HG03571 (cell line): ENCODE measurements around the gene MDK.

Source experiments
- ATAC-seq: cut with Tn5 transposase; IDR thresholded peaks from one replicate; pipeline ENCODE4 v1.9.1; 2021; ENCODE audit not compliant: unreplicated experiment

The MDK gene

DNA sequence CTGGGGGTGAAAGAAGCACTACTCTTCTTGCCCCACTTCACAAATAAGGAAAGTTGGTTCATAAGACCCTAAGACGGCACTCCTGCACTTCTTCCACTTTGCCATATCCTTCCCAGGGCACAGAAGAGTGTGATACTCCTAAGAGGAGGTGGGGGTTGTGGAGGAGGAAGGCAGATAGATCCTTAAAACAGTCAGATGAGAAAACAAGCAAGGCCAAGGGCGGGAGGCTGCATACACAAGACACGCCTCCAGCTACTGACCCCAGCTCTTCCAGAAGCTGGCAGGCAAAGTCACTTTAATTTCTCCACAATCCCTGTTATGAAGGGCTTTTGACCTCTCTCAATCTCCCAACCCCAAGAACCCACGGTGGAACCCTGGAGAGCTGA, 11.8 kb downstream of the MDK start:
- ATAC-seq, result no peak

GRCh38 chr11:46393759-46394158, 12.3 kb downstream of the MDK start:
- ATAC-seq, result no peak

- ATAC-seq, result no peak
Observed at GRCh38 chr11:46397526-46397925, 16.1 kb downstream of the MDK start.

DNA sequence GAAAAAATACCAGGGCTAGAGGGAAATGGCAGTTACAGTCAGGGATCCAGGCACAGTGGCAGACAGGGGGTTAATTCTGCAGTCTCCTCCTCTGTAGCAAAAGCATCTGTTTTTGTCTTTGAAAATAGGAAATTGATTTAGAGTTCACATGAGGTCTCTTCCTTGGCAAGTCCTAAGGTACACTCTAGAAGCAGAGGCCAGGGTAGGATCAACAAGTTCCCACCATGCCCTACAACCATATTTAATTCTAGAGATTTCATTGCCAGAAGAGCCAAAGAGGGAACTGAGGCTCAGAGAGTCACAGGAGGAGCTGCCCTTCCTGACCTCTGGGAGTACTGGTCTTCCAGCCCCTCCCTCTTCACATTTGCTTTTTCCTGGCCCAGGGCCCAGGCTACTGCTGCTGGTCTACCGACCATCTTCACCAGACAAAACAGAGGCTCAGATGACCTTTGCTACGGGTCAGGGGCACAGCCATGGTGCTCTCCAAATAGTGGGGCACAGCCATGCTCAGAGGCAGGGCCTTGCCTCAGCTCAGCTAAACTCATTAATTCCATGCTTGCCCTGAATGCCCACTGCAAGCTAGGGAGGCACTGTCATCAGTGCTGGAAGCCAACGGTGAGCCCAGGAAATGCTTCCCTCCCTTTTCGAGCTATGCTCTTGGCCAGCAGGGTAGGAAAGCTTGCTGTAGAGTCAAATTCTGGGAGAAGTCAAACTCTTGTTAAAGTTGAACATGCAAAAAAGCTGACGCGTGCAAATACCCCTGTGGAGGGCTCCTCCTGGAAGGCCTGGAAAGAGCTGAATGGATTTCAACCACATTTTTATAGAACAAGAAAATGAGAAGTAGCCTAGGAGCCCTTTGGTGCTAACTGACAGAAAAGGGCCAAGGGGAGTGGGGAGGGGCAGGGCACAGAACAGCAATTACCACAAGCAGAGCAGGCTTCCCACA, 21.8 kb downstream of the MDK start:
- ATAC-seq, result no peak

DNA sequence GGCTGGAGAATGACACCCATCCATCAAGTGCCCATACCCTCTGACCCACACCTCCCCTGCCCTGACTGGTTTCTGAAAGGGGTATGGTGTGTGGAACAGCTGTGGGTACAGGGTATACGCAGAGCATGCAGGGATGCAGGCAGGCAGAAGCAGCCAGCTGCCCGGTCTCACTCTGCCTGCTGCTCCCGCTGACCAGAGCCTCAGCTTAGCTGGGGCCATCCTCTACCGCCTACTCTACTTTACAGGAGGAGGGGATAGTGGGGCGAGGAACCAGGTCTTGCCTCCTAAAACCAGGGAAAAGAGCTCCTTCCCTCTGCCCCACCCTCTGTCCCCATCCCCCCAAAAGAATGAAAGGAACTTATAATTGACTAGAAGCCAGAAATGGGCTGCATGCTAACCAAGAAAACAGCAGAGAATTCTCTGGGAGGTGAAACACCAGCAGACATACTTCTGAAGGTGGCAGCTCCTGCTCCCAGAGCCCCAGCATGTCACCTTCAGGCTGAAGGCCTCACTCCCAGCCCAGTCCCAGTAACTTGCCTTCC, 23.1 kb downstream of the MDK start:
- no peak for ATAC-seq

GRCh38 chr11:46407635-46408034, 26.2 kb downstream of the MDK start:
- no peak for ATAC-seq

DNA sequence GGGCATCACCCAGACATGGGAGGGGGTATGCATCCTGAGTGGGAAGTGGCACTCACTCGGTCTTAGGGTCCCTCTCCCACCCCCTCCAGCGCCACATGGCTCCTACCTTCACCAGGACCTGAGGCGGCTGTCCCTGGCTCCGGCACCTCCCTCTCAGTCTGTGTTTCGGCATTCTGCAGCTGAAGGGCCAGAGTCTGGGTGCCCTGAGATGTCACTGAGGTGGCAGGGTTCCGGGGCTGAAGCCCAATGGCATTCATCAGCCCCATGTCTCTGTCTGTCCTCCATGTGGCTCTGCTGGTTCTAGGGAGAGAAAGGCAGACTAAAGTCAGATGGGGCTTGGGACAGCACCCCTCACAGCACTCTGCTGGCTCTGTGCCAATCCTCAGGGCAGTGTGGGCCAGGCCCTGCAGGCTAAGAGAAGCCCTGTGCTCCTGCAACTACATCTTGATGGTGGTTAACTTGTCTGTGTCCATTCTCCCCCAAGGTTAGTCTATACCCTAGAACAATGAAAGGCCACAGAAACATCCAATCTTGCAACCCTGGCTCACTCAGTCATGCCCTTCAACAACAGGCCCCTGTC, 27.0 kb downstream of the MDK start:
- no peak for ATAC-seq

- ATAC-seq, result no peak
Observed at GRCh38 chr11:46410021-46410420, 28.6 kb downstream of the MDK start.

DNA sequence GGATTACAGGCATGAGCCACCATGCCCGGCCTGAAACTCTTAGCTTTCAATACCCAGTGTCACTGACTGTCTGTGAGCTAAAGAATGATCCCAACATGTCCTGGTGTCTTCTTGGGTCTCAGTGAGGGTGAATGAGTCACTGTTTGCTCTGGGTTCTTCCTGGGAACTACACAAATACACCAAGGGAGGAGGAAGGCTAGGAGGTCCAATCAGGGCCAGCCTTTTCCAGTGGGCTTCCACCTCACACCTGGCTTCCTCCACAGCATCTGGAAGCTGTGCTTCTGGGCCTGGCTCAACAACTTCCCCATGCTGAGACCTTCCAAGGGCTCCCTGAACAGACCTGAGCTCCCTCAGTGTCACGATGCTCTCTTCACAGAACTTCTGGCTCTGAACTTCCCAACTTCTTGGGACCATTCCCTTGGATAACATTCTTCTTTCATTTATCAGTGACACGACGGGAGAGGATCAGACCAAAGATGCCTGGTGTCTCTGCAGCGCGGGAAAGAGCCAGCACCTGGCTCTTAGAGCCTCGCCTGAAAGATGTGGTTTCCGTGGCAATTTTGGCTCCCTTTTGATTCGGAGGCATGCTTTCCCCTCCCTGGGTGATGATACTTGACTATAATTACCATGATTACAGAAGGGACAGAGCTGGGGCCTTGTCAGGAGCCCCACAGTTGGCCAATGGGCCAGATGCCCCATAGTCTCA, 32.4 kb downstream of the MDK start:
- ATAC-seq, result no peak

- no peak for ATAC-seq
Observed at GRCh38 chr11:46414466-46414796, 33.0 kb downstream of the MDK start.

- ATAC-seq, result no peak
Observed at GRCh38 chr11:46414879-46415278, 33.4 kb downstream of the MDK start.

GRCh38 chr11:46417711-46418110, 36.2 kb downstream of the MDK start:
- no peak for ATAC-seq

GRCh38 chr11:46418751-46419150, 37.3 kb downstream of the MDK start:
- no peak for ATAC-seq

DNA sequence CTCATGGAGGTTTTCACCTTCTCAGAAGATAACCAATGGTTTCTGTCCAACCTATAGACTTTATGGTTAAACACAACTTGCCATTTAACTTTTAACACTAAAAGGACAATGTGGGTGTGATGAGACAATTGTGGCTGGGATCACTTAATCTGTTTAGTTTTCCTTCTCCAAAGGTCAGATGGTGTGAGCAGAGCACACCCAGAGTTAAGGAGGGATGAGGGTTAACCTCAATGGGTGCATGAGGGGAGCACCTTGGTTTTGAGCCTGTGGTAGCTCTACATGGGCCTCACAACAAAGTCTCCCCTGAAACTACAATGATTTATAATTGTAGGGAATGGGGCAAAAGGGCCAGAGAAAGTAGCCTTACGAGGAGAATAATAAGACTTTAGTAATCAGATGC, 39.0 kb downstream of the MDK start:
- no peak for ATAC-seq

DNA sequence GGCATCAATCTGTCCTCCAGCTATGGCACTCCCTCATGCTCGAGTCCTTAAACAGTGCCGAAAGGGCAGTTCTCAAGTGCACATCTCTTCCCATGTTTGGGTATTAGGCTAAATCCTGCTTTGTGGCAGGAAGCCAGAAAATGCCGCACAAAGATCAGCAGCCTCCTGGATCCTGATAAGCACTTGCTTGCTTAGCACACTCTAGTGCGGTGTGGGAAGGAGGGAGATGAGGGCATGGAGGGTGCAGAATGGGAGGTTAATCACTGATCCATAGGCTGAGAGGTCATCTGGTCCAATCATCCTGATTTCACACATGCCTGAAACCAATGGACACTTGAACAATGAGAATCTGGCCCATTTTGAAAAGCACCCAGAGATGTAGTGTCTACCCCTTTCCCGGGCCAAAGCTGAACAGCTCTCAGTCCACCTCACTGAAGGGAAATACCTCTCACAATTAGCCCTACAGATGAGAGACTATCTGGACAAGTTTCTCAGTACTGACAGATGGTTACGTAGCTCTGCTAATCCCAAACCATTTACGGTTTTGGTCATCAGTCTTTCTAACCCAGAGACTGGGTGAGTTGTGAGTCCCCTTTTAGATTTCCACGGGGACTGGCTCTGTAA, 39.9 kb downstream of the MDK start:
- ATAC-seq, result no peak

DNA sequence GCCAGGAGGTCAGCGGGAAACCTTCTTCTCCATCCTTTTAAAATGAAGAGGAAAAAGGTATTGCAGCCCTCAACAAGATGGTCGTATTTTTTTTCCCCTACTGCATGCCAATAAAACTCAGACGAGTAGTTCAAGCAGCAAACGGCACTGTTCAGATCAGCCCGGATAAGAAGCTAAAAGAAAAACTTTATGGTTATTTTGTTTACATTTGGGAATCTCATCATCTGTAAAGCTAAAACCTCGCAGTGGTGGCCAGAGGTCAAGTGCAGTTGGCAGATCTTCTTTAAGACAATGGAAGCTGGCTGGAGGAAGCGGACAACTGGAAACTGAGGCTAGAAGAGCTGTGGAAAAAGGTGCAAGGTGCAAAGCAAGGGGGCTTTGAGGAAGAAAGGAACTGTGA, 41.1 kb downstream of the MDK start:
- no peak for ATAC-seq

DNA sequence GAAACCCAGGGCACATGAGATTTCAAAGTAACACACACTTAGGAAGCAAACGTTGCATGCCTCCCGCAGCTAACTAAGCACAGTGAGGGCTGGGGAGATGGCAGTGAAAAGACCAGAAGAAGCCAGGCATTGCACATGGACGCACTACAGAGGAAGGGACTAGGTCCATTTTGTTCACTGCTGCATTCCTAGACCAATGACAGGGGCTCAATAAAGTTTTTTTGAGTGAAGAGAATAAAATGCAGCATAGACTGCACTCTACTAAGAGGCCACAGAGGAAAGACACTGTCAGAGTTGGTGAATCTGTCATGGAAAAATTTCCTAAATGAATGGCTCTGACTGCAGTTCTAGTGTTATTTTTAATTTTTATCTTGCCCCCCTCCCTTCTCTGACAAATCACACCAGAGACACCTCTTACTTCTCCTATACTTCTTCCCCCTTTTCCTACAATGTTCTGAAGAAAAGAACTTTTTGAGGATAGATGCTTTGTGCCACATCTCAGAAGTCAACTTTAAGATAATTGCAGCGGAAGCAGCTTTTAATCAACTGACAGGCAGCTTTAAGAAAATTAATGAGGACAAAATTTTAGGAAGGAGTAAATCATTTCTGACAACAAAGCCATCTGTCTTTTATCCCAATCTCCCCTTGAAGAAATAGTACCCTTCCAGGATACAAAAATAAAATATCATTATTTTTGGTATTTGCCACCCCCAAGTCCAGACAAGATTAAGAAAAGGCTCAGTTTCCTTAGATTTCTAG, 44.9 kb downstream of the MDK start:
- no peak for ATAC-seq

DNA sequence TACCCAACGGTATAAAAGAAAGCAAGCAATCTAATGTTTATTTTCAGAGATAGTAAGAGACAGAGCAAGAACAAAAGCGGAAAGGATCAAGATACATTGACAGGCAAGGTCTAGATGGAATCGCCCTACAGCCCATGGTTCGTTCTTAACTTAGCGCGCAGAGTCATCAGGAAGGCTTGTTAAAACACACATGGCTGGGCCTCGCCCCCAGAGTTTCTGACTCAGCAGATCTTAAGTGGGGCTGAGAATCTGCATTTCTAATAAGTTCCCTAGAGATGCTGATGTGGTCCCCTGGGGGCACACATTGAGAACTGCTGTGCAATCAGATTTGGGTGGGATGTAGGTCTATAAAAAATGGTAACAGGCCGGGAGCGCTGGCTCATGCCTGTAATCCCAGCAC, 45.9 kb downstream of the MDK start:
- ATAC-seq, result no peak

DNA sequence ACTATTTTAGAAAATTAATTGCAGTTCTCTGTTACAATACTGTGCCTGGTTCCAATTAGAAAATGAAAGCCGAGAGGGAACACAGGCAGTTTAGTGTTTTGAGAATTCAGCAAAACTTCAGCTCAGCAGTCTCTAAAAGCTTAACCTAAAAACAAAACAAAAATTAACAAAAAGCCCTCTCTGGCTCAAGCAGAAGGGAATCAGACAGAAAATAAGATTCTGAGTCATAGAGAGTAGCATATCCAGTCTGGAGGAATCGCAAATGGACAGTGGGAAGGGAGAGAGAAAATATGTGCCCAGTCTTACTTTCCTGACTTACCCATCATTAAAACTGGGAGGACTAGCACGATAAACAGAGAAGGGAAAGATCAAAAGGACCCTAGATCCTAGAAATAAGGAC, 48.2 kb downstream of the MDK start:
- ATAC-seq, result no peak

DNA sequence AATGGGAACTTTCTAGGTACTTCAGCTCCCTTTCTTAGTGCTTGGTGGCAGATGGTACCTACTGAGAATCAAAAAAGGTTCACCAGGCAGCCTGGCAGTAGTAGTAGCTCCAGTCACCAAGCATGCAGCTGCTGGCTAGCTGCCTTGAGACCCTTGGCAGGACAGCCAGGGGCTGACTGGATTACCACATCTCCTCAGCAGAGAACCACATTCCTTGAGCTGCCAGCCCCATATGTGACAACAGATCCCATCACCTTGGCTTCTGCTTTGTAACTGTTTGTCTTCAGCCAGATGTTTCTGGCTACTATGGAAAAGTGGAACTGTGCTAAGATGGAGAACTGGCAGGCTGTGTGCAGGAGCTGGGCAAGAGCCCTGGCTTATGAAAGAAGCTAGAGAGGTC, 49.7 kb downstream of the MDK start:
- ATAC-seq, result no peak
